CD4-positive, alpha-beta T cell treated with Interleukin-15 for 1 hour (primary cell): Measurements from ENCODE around the gene CYB561D2.

Experiments
- DNase-seq: peaks from one replicate; pipeline ENCODE4 v3.0.0-alpha.2; 2020

Gene CYB561D2

DNA sequence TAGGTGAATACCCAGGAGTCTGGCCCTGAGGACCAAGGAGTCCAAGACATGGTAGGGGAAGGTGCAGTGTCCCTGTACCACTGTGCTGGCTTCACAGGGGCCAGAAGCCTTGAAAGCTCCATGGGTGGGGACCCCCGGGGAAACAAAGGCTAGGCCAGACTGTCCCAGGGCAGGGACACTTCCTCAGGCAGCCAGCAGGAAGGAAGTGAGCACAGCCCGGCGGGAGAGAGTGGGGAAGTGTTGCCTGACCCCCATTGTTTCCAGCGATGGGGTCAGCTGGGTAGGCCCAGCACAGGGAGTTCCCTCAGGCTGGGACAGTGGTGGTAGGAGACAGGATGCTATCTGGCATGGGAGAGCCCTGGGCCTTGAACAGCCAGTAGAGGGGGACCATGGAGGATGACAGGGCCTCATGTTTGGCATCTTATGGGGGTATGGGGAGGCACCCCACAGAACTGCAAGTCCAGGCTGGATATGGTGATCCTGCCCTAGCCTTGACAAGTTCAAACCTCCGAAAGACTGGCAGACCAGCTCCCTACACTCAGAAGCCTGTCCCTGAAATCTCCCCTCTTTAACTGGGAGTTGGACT, 27.0 kb upstream of the CYB561D2 start:
- DNase-seq, result no peak

DNA sequence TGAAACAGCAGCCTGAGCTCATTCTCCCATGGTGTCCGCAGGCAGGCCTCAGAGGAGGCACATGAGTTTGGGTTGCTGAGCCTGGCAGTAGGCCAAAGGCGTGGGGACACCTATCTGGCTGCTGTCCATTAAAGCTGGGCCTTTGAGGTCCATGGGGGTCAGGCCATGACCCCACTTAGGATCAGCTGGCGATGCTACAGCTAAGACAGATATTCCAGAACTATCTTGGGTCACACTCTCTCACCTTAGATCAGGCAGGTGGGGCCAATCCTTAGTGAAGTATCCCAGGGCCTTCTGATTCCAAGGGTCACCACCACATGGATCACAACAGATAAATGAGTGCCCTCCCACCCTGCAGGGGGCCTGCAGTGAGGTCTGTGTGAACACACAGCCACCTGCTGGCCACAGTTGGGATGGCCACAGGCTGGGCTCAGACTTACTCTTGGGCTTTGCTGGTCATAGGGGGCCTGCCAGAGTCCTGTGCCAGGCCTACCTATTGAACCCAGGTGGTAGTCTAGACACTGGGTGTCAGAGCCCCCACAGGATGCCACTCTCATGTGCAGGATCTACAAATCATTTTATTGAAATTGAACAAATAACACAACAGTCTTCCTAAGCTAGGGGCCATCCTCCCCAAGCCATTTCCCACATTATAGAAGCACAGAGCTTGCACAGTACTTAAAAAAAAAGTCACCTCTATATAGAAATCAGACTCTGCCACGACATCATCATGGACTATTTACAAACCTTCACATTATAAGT, 26.1 kb upstream of the CYB561D2 start:
- peak; percentile 63 for DNase-seq

DNA sequence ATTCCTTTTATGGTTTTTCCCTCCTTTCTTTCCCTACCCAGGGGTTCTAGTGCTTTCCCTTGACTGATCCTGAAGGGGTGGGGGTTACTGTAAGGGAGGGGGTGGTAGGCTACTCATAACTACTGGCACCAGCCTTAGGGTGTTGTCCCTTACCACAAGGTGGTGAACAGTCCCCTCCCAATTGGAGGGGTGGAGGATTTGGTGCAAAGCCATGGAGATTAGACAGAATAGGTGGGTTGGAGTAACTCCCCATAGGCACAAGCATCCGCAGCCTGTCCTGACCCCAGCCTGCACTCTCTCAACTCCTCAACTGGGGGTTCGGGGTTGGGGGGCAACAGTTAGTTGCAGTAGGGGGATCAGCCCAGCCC, 25.6 kb upstream of the CYB561D2 start:
- DNase-seq, result no peak

DNA sequence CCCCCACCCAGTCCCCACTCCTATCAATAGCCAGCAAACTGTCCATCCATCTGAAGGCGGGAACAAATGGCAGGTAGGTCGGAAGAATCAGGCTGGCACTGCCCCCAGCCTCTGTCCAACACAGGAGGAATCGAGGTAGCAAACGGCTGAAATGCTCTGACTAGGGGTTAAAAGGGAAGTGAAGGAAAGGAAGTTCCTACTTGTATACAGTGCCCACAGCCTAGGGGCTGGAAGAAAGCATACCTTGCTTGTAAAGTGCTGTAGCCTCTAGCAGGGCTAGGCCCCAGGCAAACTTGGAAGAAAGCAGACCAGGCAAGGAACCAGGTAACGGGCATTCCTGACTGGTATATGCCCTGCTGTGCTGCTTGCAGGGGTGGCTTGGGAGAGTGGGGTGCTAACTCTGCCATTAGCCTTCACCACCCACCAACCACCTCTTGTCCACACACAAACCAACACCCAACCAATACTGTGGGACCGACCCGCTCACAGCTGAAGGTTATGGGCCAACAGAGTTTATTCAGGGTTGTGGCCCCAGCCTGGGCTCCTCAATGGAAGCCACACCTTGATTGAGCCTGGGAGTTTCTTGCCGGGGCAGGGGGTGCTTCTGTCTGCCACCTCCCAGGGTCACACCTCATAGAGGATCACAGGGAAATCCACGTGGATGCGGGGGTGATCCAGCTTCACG, 25.0 kb upstream of the CYB561D2 start:
- DNase-seq, result no peak

DNA sequence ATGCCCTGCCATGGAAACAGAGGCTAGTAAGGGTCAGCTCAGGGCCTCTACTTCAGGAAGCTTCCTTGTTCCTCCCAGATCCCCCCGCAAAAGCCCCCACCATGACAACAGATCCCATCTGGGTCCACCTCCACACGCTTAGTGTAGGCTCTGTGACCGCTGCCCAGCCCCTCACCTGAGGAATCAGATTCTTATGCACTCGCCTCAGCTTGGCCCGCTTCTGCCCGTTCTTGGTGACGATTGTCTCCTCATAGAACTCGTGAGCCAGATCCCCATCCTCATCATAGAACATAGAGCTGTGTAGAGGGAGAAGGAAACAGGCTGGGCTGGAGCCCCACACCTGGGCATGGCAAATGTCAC, 24.5 kb upstream of the CYB561D2 start:
- no peak for DNase-seq

DNA sequence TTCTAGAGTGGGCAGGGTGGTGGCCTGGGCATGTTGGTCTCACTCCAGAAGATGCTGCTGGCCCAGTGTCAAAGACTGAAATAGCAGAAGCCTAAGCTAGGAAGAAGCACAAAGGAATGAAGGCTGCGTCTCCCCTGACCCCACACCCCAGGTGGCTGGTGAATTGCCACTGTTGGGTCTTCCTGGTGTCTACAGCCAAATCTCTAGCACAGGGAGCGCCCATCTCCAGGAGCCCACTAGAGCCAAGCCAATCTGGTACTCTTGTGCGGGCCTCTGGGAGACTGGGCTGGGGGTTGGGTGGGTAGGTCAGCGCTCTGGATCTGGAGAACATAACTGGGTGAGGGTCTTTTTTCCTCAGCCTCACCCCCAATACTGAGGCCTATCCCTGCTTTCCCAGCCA, 23.5 kb upstream of the CYB561D2 start:
- DNase-seq, result no peak

DNA sequence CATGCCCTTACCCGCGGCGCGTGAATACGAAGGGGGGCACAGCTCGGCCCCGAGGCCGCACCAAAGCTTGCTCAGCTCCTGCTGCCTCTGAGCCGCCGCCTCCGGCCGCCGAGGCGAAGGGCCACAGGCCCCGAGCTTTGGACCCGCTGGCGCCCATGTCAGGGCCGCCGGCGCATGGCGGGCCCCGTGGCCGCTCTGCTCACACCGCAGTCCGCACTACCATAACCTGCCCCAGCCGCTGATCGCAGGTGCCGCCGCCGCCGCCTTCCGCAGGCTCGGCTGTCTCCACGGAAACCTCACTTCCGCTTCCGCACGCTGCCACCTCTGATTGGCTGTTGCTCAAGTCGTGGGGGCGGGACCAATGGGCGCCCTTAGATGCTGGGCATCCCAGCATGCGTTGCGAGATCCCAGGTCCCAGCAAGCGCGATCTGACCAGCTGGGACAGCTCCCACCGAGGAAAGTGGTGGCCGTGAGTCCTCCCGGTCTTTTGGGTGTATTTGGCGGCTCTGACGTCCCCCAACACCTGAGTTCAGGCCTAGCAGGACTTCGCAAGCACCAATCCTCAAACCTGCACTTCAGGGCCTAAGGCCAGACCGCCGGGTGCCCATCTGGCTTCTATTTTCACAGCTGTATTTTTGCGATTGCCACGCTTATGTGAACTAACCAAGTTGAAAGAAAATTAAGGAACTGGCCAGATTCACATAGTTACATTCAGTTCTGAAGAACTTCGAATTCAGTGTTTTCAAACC, 22.5 kb upstream of the CYB561D2 start, which contains the start of gene TUSC2:
TUSC2 (minus strand) TSS at position 281 of the 749 bp plus-strand sequence; CDS start at position 157, 124 bp downstream.
- DNase-seq, result peak; percentile 95

DNA sequence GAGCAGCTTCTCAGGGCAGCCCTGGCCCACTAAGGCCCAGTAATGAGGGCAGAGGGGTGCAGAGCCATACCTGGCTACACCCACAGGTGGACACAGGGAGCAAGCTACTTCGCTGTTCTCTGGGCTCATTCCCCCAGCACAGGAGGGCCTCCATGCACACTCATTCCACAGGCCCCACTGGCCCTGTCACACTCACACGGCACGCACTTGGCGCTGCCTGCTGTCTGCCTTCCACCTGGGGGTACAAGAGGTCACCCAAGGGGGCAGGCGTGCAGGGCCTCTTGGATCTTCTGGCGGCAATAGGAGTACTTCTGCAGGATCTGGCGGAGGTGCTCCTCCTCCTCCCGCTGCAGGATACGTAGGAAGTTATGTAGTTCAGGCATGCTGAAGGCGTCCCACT, 20.3 kb upstream of the CYB561D2 start:
- DNase-seq, result no peak

DNA sequence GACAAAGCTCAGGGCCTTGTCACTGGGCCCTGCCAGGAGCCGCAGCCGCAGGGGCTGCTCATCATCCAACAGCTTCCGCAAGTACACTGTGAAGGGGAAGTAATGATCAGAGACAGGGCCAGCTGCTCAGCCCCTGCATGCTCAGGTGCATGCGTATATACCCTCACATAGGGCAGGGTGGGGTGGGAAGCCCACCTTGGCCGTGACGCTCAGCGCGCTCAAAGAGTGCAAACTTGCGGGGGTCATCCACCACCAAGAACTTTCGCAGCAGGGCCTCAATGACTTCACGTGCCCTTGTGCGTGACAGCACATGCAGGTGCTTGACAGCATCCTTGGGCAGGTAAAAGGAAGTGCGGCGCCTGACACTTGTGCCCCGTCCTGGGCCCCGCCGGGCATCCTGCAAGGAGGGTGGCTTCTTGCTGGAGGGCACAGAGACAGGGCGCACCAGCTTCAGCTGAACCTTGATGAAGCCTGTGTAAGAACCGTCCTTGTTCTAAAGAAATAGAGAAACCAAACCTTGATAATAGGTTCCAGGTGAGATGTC, 19.2 kb upstream of the CYB561D2 start:
- no peak for DNase-seq

DNA sequence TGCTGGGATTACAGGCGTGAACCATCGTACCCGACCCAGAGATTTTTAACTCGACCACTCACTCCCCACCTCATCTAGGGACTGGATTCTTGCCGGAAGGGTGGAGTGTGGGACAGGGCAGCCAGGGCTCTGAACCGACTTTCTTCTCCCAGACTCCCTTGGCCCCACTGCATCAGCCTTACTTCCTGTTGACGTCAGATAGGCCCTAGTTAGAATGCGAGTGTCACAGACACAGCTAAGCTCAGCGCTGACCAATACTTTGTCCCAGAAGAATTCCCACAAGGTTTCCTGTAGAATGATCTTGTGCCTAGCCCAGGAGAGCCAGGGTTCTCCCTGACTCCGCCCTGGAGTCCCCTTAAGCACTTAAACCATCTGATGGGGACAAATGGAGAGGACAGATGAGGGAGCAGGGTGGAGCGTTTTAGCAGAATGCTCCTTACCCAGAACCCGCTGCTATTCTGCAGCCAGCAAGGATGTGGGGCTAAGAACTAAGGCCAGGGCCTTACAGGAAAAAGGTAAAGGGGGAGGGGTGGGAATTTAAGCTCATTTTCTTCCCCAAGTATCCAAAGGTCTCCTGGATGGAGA, 16.8 kb upstream of the CYB561D2 start:
- no peak for DNase-seq

DNA sequence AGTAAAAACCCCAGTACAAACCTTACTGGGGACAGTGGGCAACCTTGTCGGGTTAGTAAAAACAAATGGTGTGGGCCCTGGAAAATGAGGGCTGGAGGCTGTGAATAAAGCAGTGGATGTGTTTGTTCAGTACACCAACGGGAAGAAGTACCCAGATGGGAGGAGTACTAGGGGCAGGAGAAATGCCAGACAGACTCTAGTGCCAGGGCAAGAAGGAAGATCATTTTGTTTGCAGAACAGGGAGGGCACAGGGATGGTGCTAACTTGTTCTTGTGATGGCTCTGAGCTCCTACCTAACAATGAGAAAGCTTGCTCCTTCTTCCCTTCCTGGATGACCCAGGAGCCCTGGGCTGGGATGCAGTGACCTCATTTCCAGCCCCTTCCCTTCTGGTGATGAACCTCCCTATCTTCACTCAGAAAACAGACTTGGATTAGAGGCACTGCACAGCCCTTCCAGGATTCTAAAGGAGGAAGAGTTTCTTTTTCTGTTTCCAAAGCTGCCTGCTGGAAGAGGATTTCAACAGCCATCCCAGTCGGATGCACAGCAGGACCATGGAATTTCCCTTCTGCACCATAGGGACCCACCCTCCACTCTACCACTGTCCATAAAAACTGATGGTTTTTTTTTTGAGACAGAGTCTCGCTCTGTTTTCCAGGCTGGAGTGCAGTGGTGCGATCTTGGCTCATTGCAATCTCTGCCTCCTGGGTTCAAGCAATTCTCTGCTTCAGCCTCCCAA, 16.2 kb upstream of the CYB561D2 start:
- DNase-seq, result no peak

DNA sequence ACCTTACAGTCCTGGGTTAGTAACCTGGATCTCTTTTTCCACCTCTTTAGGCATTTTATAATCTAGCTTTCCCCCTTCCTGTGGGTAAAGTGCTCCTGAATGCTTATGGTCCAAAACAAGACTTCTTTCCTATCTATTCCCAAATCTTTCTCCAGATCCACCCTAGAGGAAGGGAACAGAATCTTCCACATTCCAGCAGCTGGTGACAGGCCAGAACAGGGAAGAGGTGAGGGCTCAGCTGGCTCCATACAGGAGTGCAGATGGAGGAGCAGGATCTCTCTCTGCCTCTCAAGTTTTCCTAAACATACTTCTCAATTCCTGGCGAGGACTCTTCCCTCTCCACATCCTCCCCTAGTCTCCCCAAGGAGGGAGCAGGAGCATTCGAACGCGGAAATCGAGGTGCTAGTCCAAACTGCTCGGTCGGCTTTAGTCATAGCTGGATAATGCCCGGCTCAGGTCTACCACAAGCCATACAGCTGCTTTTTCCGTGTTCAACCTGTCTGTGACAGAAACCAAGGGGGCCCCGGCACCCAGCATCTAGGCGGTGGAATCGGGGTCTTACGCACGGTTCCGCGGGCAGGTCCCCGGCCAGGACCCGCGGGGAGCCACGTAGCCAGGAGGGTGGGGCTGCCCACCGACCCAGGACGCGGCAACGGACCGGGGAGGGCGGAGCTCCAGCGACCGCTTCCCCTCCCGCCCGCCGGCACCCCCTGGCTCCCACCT, 14.0 kb upstream of the CYB561D2 start:
- DNase-seq, result no peak

DNA sequence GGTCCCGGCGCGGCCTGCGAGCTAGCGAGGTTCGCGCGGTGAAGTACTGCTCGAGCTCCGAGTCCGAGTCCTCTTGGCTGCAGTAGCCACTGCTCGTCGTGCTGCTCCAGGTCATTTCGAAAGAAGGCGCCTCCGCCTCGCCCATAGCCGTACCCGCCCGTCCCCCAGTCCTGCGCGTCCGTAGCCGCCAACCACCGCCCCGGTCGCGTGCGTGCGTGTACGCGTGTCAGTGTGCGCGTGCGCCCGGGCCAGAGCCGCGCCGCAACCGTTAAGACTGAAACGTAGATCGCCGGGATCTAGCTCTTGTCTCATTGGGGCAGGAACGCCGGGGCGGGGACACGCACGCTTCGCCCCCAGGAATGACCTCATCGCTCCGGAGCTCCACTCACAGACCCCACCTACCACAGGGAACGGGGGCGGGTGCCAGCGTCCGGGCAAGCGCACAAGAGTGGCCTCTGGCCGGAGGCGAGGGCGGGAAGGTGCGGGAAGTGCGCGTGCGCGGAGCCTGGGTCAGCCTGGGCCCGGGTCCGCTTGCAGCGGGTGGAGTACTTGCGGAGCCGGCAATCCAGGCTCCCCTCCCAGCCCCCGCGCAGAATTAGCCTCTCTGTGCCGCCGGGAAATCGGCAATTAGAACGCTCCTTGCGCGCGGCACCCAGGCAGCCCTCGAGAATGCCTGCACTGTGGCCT, 13.3 kb upstream of the CYB561D2 start:
- DNase-seq, result peak; percentile 97

DNA sequence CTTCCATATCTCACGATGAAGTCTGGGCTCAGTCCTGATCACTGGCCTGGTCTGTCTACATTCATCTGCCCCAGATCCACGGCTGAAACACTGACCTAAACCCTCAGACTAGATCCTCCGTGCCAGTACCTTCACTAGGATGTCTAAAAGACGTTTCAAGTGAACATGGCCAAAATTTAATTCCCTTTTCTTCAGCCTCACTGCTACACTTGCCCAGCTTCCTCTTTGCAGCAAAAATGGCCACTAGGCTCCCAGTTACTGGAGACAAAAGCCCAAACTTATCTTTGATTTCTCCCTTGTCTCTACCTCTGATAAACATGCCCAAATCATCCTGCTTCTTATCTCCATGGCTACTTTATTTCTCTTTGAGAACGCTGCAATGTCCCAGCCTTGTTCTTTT, 11.7 kb upstream of the CYB561D2 start:
- no peak for DNase-seq

DNA sequence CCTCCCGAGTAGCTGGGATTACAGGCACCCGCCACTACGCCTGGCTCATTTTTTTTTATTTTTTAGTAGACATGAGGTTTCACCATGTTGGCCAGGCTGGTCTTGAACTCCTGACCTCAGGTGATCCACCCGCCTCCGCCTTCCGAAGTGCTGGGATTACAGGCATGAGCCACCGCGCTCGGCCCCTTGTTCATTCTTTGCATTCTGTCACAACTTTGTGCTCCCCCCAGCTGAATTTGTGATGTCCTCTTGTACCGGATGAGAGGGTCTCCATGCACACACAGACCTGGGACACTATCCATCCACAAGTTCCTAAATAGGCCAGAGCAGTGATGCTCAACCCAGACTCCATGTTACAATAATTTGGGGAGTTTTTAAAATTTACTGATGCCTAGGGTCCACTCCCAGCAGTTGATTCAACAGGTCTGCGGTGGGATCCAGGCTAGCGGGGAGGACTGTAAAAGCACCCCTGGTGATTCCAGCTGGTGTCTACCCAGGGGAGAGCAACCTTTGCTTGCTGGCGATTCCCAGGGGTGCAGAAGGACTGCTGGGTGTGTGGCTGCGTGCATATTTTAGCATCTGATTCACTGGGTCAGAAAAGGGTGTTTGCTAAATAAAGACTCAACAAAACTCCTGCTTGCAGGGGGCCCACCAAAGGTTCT, 11.0 kb upstream of the CYB561D2 start:
- DNase-seq, result no peak

DNA sequence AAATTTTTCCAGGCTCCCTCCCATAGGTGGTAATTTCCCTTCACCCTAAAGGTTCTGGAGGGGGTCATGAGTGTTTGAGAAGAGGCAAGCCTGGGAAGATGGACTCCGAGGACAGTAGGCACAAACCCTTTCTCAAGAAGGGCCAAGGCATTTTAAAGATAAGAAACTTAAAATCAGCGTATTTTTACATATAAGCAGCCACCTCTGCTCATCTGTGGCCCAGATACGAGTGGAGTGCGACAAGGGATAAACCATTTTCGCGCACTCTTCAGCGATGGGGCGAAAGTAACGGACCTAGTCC, 10.6 kb upstream of the CYB561D2 start:
- no peak for DNase-seq

DNA sequence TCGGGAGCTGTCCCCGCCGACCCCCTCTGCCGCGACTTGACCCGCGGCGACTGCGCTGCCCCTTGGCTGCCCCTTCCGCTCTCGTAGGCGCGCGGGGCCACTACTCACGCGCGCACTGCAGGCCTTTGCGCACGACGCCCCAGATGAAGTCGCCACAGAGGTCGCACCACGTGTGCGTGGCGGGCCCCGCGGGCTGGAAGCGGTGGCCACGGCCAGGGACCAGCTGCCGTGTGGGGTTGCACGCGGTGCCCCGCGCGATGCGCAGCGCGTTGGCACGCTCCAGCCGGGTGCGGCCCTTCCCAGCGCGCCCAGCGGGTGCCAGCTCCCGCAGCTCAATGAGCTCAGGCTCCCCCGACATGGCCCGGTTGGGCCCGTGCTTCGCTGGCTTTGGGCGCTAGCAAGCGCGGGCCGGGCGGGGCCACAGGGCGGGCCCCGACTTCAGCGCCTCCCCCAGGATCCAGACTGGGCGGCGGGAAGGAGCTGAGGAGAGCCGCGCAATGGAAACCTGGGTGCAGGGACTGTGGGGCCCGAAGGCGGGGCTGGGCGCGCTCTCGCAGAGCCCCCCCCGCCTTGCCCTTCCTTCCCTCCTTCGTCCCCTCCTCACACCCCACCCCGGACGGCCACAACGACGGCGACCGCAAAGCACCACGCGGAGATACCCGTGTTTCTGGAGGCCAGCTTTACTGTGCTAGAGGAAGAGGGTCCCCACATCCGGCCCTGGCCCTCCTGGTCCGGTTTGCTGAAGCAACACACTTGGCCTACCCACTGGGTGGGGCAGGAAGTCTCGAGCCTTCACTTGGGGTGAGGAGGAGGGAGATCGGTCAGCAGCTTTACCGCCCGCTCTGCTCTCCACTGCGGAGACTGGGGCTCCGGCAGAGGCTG, 10.0 kb upstream of the CYB561D2 start, which contains the start of gene RASSF1:
RASSF1 (minus strand) TSS at position 389 of the 882 bp plus-strand sequence; CDS start at position 358, 31 bp downstream.
- DNase-seq, result peak; percentile 71

DNA sequence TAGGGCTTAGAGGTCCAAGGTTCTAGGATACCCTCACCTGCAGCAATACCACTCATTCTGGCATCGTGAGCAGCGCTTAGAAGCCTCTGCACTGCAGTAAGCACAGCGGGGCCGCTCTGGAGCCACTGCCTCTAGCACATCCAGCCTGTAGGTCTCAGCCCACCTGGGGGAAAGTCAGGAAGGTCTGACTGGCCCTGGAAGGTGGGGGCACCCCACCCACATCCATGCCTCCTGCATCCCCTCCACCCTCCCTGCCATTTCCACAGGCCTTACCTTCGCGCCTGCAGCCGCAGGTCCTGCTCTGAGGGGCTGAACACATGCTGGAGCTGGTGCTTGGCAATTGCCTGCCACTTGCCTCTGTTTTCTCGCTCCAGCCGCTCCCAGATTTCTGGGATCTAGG, 9.1 kb upstream of the CYB561D2 start:
- DNase-seq, result no peak

DNA sequence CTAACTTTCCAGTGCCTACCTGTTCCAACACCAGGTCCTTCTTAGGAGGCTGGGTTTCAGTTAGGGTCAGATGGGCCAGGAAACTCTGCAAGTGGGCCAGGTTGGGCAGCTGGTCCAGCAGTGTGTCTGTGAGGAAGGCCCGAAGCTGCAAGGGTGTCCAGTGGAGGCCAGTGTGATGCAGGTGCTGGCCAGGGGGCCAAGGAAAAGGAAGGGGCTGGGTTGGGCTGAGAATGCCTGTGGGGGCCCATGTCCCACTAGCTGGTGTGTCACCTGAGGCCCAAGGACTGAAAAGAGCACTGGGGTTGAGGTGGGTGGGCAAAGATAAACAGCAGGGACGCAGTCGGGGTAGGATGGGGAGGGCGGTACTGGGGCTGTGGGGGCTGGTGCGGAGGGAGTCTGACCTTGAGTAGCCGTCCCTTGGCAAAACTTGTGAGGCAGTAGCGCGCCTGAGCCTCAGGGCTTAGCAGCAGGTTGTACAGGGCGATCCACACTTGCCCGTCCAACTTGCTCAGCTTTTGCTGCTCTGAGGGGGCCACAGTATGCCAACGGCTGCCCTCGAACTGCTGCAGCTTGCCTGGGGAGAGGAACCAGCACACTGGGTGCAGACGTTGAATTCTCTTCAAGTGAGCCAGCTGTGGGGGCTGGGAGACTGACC, 8.5 kb upstream of the CYB561D2 start:
- DNase-seq, result no peak
